ENCODE measurements around the gene KNTC1. TPM values are rescaled to one million over a fixed set of nuclear protein-coding genes. Genes with fewer than 3 reads are reported as not detected.

The KNTC1 gene
- total RNA-seq, 4 donors from 2014 or later = 7.3 to 13.1 (median 9.5) TPM

DNA sequence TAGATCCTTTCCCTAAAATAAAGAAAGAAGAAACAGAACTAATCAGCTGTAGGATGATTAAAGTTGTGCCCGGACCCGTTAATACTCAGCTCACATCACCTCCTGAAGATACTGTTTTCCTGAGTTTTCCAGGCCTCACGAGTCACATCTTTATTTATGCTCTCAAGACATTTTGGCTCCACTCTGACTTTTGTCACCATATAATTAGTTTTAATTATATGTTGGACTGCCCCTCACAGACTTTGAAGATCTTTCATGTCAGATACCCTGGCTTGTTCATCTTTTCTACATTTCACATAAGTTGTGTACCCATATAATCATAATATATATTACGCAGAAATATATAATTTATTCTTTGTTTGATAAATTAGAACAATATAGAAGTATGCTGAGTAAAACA is 88.7 kb downstream of the KNTC1 start:
- no peaks in the 10 kb centered on the region for H3K4me1 ChIP-seq
- no peak for DNase-seq
- 72% methylated on average over 4 of the region's 4 CpGs for WGBS, 2 donors
- H3K27ac ChIP-seq = no peak overlapping the region
- no peaks in the 10 kb centered on the region for H3K27me3 ChIP-seq
- no peak for TF ChIP-seq POLR2A (IDR thresholded peaks at IDR 0.05)
- TF ChIP-seq, protein P1, sequence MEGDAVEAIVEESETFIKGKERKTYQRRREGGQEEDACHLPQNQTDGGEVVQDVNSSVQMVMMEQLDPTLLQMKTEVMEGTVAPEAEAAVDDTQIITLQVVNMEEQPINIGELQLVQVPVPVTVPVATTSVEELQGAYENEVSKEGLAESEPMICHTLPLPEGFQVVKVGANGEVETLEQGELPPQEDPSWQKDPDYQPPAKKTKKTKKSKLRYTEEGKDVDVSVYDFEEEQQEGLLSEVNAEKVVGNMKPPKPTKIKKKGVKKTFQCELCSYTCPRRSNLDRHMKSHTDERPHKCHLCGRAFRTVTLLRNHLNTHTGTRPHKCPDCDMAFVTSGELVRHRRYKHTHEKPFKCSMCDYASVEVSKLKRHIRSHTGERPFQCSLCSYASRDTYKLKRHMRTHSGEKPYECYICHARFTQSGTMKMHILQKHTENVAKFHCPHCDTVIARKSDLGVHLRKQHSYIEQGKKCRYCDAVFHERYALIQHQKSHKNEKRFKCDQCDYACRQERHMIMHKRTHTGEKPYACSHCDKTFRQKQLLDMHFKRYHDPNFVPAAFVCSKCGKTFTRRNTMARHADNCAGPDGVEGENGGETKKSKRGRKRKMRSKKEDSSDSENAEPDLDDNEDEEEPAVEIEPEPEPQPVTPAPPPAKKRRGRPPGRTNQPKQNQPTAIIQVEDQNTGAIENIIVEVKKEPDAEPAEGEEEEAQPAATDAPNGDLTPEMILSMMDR (IDR thresholded peaks at IDR 0.05) = no peak
- no peak overlapping the region for H3K4me3 ChIP-seq (replicated peaks in 1 of 3)
- H3K9me3 ChIP-seq = no peaks in the 10 kb centered on the region
- H3K36me3 ChIP-seq = no peaks in the 10 kb centered on the region
- intact Hi-C loops (cut with DNase I) = no loop called here

DNA sequence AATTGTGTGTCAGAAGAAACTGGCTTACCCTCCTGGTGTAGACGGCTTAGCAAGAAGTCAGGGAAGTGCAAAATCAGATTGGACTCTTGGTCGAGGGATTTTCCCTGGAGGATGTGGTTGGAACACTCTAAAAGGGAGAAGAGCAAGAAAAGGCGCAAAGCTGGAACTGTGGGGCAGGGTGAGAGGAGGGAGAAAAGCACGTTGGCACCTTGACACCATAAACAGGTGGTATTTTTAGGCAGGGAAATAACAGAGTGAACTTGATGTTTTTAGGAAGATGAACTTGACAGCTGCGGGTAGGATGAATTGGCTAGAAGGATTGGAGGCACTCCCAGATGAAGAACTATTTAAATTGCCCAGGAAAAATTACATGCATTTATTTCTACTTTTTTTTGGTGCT is 108.4 kb downstream of the KNTC1 start:
- Histone ChIP-seq H3K27ac (no peak overlapping the region), H3K4me3 (replicated peaks in 1 of 3) (no peak overlapping the region), H3K9me3 (no peaks in the 10 kb centered on the region), H3K27me3 (no peaks in the 10 kb centered on the region), H3K36me3 (no peaks in the 10 kb centered on the region), H3K4me1 (no peaks in the 10 kb centered on the region)
- TF ChIP-seq POLR2A (IDR thresholded peaks at IDR 0.05) = no peak
- TF ChIP-seq, protein P1 (IDR thresholded peaks at IDR 0.05) = no peak
- no peak for DNase-seq
- intact Hi-C loops (cut with DNase I) = no loop called here
- WGBS, 2 donors = 81 to 88% methylated on average over 5 of the region's 5 CpGs

DNA sequence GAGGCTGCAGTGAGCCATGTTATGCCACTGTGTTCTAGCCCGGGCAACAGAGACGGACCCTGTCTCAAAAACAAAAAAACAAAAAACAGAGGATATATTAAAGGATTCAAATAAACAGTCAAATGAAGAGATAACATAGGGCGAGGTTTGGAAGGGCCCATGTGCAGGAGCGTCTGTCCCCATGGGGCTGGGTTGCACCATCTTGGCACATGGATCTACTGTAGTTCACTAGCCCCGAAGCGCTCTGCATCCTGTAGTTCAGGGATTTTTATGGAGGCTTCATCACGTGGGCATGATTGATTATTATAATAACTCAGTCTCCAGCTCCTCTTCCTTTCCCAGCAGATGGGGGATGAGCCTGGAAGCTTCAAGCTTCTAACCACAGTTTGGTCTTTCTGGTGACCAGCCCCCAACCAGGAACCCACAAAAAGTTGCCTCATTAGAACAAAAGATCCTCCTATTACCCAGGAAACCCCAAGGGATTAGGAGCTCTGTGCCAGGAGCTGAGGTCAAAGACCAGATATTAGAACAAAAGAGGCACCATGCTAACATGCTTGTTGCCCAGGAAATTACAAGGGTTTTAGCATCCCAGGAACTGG is 116.3 kb downstream of the KNTC1 start:
- WGBS, 2 donors = 88 to 91% methylated on average over 7 of the region's 7 CpGs
- intact Hi-C loops (cut with DNase I) = loop anchor here (10.0 kb wide), 1 partner anchor 91 kb away; the partner anchor contains the start of gene HCAR1
- Histone ChIP-seq H3K9me3 (no peaks in the 10 kb centered on the region), H3K27me3 (no peaks in the 10 kb centered on the region), H3K36me3 (no peaks in the 10 kb centered on the region), H3K4me1 (no peaks in the 10 kb centered on the region), H3K4me3 (replicated peaks in 1 of 3) (no peak overlapping the region), H3K27ac (no peak overlapping the region)
- DNase-seq = no peak
- TF ChIP-seq, protein P1 (IDR thresholded peaks at IDR 0.05) = no peak
- no peak for TF ChIP-seq POLR2A (IDR thresholded peaks at IDR 0.05)

DNA sequence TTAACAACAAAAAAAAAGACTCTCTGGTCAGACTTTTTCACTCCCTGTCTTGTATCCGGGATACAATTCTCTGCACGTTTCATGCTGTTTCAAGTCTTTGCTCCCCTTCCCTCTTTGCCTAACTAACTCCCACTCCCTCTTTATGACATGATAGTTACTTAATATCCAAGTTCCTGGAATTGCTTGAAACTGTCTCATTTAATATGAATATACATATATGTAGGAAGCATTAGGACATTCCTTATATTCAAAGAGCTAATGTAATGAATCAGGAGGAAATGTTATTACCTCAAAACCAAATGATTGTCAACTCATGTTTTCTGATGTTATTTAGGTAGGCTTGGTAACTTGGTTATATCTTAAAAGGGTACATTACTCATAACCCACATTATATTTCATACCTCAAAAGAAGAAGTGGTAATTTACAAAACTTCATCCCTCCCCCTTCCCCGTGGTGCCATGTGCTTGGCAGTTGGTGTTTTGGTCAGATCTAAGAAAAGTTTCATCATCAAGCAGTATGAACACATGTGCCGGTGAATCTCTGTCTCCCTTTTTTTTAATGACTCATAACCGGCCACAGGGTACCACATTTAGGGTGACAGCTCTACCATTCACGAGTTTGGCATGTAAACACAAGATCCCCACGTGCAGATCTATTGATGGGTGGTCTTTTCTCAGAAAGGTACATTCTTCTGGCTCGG is 119.6 kb downstream of the KNTC1 start:
- Histone ChIP-seq H3K4me3 (replicated peaks in 1 of 3) (no peak overlapping the region), H3K27ac (no peak overlapping the region), H3K36me3 (no peaks in the 10 kb centered on the region), H3K9me3 (no peaks in the 10 kb centered on the region), H3K27me3 (no peaks in the 10 kb centered on the region), H3K4me1 (peaks cover 3 to 4% of the 10 kb centered on the region in 2 donors)
- TF ChIP-seq POLR2A (IDR thresholded peaks at IDR 0.05) = no peak
- TF ChIP-seq, protein P1 (IDR thresholded peaks at IDR 0.05) = no peak
- intact Hi-C loops (cut with DNase I) = loop anchor here (10.0 kb wide), 1 partner anchor 88 kb away; the partner anchor contains the start of gene HCAR1
- no peak for DNase-seq
- 76 to 79% methylated on average over 8 of the region's 8 CpGs for WGBS, 2 donors
